Measurements from ENCODE around the gene MKS1. TPM values are rescaled to one million over a fixed set of nuclear protein-coding genes. Genes with fewer than 3 reads are reported as not detected.

The MKS1 gene
- total RNA-seq, 1 experiment from 2014 or later: 29.8 TPM

- intact Hi-C loops (cut with micrococcal nuclease): no loop called here
- RAD21 ChIA-PET (ENCODE audit: low non-redundant PET in 1 of 2, low total read pairs in 2 of 2, uncharacterized antibody in 2 of 2, unreplicated experiment in 2 of 2): no interaction called here
- no peaks in the 10 kb centered on the region for H3K36me3 ChIP-seq (ENCODE audit: control insufficient read depth in 1 of 2, insufficient read depth in 2 of 2, low read length in 2 of 2)
- no peak overlapping the region for H2AFZ ChIP-seq (ENCODE audit: low read depth, low read length, poor library complexity, severe bottlenecking)
- no peak for ATAC-seq
- H3K9ac ChIP-seq (ENCODE audit: low read length): no peak overlapping the region
- no peaks in the 10 kb centered on the region for H3K4me1 ChIP-seq (ENCODE audit: control insufficient read depth in 1 of 2, insufficient read depth in 2 of 2, low read length in 2 of 2)
- TF ChIP-seq SRF (IDR thresholded peaks at IDR 0.05; ENCODE audit: low read depth) (no peak), EZH2phosphoT487 (IDR thresholded peaks at IDR 0.05; ENCODE audit: borderline replicate concordance) (no peak), JUND (IDR thresholded peaks at IDR 0.05) (no peak), ZBTB33 (IDR thresholded peaks at IDR 0.05; ENCODE audit: extremely low read depth, insufficient replicate concordance, low read length) (no peak), EZH2 (IDR thresholded peaks at IDR 0.05) (no peak), POLR2AphosphoS5 (IDR thresholded peaks at IDR 0.05; ENCODE audit: low read depth, low read length) (no peak), ZFX (IDR thresholded peaks at IDR 0.05) (no peak), RAD21 (IDR thresholded peaks at IDR 0.05; ENCODE audit: low read depth) (no peak), ZNF274 (IDR thresholded peaks at IDR 0.05; ENCODE audit: low read depth, low read length) (no peak), SIN3A (IDR thresholded peaks at IDR 0.05; ENCODE audit: low read depth) (no peak), CEBPB (IDR thresholded peaks at IDR 0.05; ENCODE audit: low read depth) (no peak), ELF1 (IDR thresholded peaks at IDR 0.05; ENCODE audit: borderline replicate concordance, low read depth) (no peak), EGR1 (IDR thresholded peaks at IDR 0.05; ENCODE audit: low read depth) (no peak), SP1 (IDR thresholded peaks at IDR 0.05; ENCODE audit: low read depth) (no peak), CBX3 (IDR thresholded peaks at IDR 0.05; ENCODE audit: low read depth) (no peak)
- TF ChIP-seq, protein P1, sequence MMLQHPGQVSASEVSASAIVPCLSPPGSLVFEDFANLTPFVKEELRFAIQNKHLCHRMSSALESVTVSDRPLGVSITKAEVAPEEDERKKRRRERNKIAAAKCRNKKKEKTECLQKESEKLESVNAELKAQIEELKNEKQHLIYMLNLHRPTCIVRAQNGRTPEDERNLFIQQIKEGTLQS (IDR thresholded peaks at IDR 0.05): no peak
- TF ChIP-seq, protein P2, sequence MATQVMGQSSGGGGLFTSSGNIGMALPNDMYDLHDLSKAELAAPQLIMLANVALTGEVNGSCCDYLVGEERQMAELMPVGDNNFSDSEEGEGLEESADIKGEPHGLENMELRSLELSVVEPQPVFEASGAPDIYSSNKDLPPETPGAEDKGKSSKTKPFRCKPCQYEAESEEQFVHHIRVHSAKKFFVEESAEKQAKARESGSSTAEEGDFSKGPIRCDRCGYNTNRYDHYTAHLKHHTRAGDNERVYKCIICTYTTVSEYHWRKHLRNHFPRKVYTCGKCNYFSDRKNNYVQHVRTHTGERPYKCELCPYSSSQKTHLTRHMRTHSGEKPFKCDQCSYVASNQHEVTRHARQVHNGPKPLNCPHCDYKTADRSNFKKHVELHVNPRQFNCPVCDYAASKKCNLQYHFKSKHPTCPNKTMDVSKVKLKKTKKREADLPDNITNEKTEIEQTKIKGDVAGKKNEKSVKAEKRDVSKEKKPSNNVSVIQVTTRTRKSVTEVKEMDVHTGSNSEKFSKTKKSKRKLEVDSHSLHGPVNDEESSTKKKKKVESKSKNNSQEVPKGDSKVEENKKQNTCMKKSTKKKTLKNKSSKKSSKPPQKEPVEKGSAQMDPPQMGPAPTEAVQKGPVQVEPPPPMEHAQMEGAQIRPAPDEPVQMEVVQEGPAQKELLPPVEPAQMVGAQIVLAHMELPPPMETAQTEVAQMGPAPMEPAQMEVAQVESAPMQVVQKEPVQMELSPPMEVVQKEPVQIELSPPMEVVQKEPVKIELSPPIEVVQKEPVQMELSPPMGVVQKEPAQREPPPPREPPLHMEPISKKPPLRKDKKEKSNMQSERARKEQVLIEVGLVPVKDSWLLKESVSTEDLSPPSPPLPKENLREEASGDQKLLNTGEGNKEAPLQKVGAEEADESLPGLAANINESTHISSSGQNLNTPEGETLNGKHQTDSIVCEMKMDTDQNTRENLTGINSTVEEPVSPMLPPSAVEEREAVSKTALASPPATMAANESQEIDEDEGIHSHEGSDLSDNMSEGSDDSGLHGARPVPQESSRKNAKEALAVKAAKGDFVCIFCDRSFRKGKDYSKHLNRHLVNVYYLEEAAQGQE (IDR thresholded peaks at IDR 0.05; ENCODE audit: low read depth): no peak
- TF ChIP-seq, protein P3, sequence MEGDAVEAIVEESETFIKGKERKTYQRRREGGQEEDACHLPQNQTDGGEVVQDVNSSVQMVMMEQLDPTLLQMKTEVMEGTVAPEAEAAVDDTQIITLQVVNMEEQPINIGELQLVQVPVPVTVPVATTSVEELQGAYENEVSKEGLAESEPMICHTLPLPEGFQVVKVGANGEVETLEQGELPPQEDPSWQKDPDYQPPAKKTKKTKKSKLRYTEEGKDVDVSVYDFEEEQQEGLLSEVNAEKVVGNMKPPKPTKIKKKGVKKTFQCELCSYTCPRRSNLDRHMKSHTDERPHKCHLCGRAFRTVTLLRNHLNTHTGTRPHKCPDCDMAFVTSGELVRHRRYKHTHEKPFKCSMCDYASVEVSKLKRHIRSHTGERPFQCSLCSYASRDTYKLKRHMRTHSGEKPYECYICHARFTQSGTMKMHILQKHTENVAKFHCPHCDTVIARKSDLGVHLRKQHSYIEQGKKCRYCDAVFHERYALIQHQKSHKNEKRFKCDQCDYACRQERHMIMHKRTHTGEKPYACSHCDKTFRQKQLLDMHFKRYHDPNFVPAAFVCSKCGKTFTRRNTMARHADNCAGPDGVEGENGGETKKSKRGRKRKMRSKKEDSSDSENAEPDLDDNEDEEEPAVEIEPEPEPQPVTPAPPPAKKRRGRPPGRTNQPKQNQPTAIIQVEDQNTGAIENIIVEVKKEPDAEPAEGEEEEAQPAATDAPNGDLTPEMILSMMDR (IDR thresholded peaks at IDR 0.05 in 2 of 3, conservative IDR thresholded peaks at IDR 0.05 in 1 of 3; ENCODE audit: borderline replicate concordance in 1 of 3, insufficient read depth in 1 of 3, low read depth in 2 of 3, low read length in 2 of 3): no peak
- POLR2A ChIA-PET: no interaction called here
- no peaks in the 10 kb centered on the region for H3K79me2 ChIP-seq (ENCODE audit: insufficient read depth, low read length)
- no TSS peak for BruUV-seq (replicated peaks)
- DNase-seq (ENCODE audit: low read depth, low spot score): no peak
- H3K9me2 ChIP-seq (ENCODE audit: insufficient read depth): no peaks in the 10 kb centered on the region
- H3K4me2 ChIP-seq (ENCODE audit: low read length): no peak overlapping the region
- CTCF ChIA-PET: no interaction called here
- no peak overlapping the region for H3K4me3 ChIP-seq (replicated peaks in 1 of 2; ENCODE audit: low read depth in 1 of 2, low read length in 2 of 2)
- H3K27ac ChIP-seq (ENCODE audit: low read depth, low read length): no peak overlapping the region
- no peaks in the 10 kb centered on the region for H3K9me3 ChIP-seq (ENCODE audit: control insufficient read depth in 1 of 2, insufficient read depth in 1 of 2, low read depth in 1 of 2, low read length in 2 of 2)
- no peaks in the 10 kb centered on the region for H4K20me1 ChIP-seq (ENCODE audit: insufficient read depth)
- peaks cover 87% of the 10 kb centered on the region for H3K27me3 ChIP-seq (ENCODE audit: insufficient read depth, low read length)
Observed at GRCh38 chr17:58239987-58240386, 20.9 kb upstream of the MKS1 start.

Measured in HCT116 (cell line).